Ishikawa (cell line): ENCODE results near the gene GLRX5.

Experiments
- CEBPB ChIP-seq: IDR thresholded peaks from 2 replicates; pipeline ENCODE4 v1.6.1; 2012
- CREB1 ChIP-seq: IDR thresholded peaks from 2 replicates; pipeline ENCODE4 v1.6.1; 2012; ENCODE audit warnings: low read depth
- EGR1 ChIP-seq: IDR thresholded peaks from 2 replicates; pipeline ENCODE4 v1.6.1; 2012
- EP300 ChIP-seq: IDR thresholded peaks from 2 replicates; pipeline ENCODE4 v1.6.1; 2012; ENCODE audit warnings: borderline replicate concordance
- MAX ChIP-seq: IDR thresholded peaks from 2 replicates; pipeline ENCODE4 v1.6.1; 2012
- NFIC ChIP-seq: IDR thresholded peaks from 2 replicates; pipeline ENCODE4 v1.6.1; 2012
- REST ChIP-seq: IDR thresholded peaks from 2 replicates; pipeline ENCODE4 v1.6.1; 2012; ENCODE audit warnings: low read depth, mild to moderate bottlenecking
- TAF1 ChIP-seq: IDR thresholded peaks from 2 replicates; pipeline ENCODE4 v1.6.1; 2012; ENCODE audit warnings: low read depth, mild to moderate bottlenecking
- TCF12 ChIP-seq: IDR thresholded peaks from 2 replicates; pipeline ENCODE4 v1.6.1; 2012; ENCODE audit warnings: low read depth
- USF1 ChIP-seq: IDR thresholded peaks from 2 replicates; pipeline ENCODE4 v1.6.1; 2012
- YY1 ChIP-seq: IDR thresholded peaks from 2 replicates; pipeline ENCODE4 v1.6.1; 2012; ENCODE audit warnings: low read depth
- ZBTB7A ChIP-seq: IDR thresholded peaks from 2 replicates; pipeline ENCODE4 v1.6.1; 2012; ENCODE audit warnings: low read depth

- TF ChIP-seq USF1, result no peak
- TF ChIP-seq EP300, result no peak
- no peak for TF ChIP-seq MAX
- no peak for TF ChIP-seq CEBPB
- no peak for TF ChIP-seq REST
- TF ChIP-seq TCF12, result no peak
- no peak for TF ChIP-seq TAF1
- TF ChIP-seq EGR1, result no peak
- no peak for TF ChIP-seq ZBTB7A
- TF ChIP-seq NFIC, result no peak
- no peak for TF ChIP-seq CREB1
- TF ChIP-seq YY1, result no peak
Observed at GRCh38 chr14:95509495-95509894, 25.4 kb upstream of the GLRX5 start.
